K562 (cell line): Measurements from ENCODE around the gene NDC1. TPM values are rescaled to one million over a fixed set of nuclear protein-coding genes. Genes with fewer than 3 reads are reported as not detected.

Experiments
- CHAMP1 ChIP-seq: fragments of 450-650 bp; IDR thresholded peaks from 2 replicates; pipeline ENCODE4 v1.6.1; 2016; ENCODE audit warnings: mild to moderate bottlenecking
- EGR1 ChIP-seq: fragments of 450-650 bp; conservative IDR thresholded peaks from 2 replicates; pipeline ENCODE4 v1.6.1; 2017; ENCODE audit warnings: mild to moderate bottlenecking
- FOXA3 ChIP-seq, 2 experiments: fragments of 450-650 bp in 1 of 2; sonication (generic) in 1 of 2; formaldehyde crosslinking; IDR thresholded peaks in 1 of 2; conservative IDR thresholded peaks in 1 of 2; 2 replicates each; pipeline versions ENCODE4 v1.4.0 to v1.8.0; 2020 to 2022; ENCODE audit warnings: mild to moderate bottlenecking in 2 of 2, missing genetic modification reagents in 1 of 2
- KAT2B ChIP-seq: IDR thresholded peaks from one replicate; pipeline ENCODE4 v1.6.1; 2012; ENCODE audit warnings: low read depth, mild to moderate bottlenecking, control low read depth, inconsistent platforms, low read length, moderate library complexity
- PHB2 ChIP-seq: fragments of 450-650 bp; IDR thresholded peaks from 2 replicates; pipeline ENCODE4 v1.6.1; 2017; ENCODE audit warnings: low read depth
- RFX7 ChIP-seq: fragments of 250-450 bp; sonication (Bioruptor Pico); IDR thresholded peaks from 2 replicates; pipeline ENCODE4 v1.5.1; 2021; ENCODE audit warnings: mild to moderate bottlenecking
- polyA plus RNA-seq, 8 experiments: library from polyadenylated mRNA; depleted of rRNA in 4 of 8; stranded (reverse) in 5 of 8; unstranded in 3 of 8; fragments of >200 nt; fragmentation: Nextera tagmentation in 2 of 8; fragmentation: Illumina TruSeq in 1 of 8; extraction: Ambion mirVana in 2 of 8; extraction: Trizol in 1 of 8; gene quantifications; 2 replicates each; pipeline versions ENCODE4 v1.2.1 to v1.2.3, GENCODE V29; 2011 to 2014; ENCODE audit warnings: inconsistent platforms in 1 of 8, missing spikeins in 1 of 8
- total RNA-seq, 7 experiments: library from RNA; depleted of rRNA in 6 of 7; stranded (reverse); fragments of >200 nt in 6 of 7; fragmentation: Illumina TruSeq in 2 of 7; extraction: Trizol in 2 of 7; gene quantifications; 2 replicates each; pipeline versions ENCODE4 v1.2.1 to v1.2.3, GENCODE V29; 2011 to 2021; ENCODE audit warnings: low replicate concordance in 1 of 7
- TF ChIP-seq, protein P1 (sequence below): fragments of 450-650 bp; IDR thresholded peaks from 2 replicates; pipeline ENCODE4 v1.6.1; 2018; ENCODE audit not compliant: partially characterized antibody
- TF ChIP-seq, protein P2 (sequence below): fragments of 250-450 bp; sonication (Bioruptor Pico); IDR thresholded peaks from 2 replicates; pipeline ENCODE4 v1.6.1; 2021; ENCODE audit warnings: mild to moderate bottlenecking

The NDC1 gene
- total and polyA plus RNA-seq, 9 of the 15 experiments (the other 6 are each of a cell fraction or from before 2014, with no cell fraction given), result 26.9 to 102 (median 64.5) TPM

DNA sequence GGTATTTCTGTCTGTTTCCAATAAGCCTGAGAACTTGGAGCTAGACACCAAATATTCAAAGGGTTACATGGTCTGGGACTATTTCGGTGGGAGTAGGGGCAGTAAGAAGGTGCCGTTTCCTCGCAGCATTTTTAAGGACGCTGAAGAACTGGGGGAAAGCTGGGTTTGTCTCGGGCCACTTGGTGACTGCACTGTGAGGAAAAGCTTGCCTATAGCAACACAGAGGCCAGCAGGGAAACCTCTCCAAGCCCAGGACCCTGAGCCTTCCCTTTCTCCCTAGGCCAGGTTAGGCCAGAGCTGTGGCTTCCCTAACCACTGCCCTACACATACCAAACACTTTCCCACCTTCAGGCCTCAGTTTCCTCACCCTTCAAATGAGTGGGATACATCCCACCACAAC lies 102.4 kb downstream of the NDC1 start (continued):
- TF ChIP-seq FOXA3 (CRISPR knock-in tag; conservative IDR thresholded peaks at IDR 0.05 in 1 of 2, IDR thresholded peaks at IDR 0.05 in 1 of 2) (no peak), KAT2B (no peak), EGR1 (no peak), CHAMP1 (no peak), PHB2 (no peak), RFX7 (CRISPR knock-in tag) (no peak)
- TF ChIP-seq, protein P1, sequence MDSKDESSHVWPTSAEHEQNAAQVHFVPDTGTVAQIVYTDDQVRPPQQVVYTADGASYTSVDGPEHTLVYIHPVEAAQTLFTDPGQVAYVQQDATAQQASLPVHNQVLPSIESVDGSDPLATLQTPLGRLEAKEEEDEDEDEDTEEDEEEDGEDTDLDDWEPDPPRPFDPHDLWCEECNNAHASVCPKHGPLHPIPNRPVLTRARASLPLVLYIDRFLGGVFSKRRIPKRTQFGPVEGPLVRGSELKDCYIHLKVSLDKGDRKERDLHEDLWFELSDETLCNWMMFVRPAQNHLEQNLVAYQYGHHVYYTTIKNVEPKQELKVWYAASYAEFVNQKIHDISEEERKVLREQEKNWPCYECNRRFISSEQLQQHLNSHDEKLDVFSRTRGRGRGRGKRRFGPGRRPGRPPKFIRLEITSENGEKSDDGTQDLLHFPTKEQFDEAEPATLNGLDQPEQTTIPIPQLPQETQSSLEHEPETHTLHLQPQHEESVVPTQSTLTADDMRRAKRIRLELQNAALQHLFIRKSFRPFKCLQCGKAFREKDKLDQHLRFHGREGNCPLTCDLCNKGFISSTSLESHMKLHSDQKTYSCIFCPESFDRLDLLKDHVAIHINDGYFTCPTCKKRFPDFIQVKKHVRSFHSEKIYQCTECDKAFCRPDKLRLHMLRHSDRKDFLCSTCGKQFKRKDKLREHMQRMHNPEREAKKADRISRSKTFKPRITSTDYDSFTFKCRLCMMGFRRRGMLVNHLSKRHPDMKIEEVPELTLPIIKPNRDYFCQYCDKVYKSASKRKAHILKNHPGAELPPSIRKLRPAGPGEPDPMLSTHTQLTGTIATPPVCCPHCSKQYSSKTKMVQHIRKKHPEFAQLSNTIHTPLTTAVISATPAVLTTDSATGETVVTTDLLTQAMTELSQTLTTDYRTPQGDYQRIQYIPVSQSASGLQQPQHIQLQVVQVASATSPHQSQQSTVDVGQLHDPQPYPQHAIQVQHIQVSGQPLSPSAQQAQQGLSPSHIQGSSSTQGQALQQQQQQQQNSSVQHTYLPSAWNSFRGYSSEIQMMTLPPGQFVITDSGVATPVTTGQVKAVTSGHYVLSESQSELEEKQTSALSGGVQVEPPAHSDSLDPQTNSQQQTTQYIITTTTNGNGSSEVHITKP, result no peak
- TF ChIP-seq, protein P2, sequence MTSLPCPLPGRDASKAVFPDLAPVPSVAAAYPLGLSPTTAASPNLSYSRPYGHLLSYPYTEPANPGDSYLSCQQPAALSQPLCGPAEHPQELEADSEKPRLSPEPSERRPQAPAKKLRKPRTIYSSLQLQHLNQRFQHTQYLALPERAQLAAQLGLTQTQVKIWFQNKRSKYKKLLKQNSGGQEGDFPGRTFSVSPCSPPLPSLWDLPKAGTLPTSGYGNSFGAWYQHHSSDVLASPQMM, result no peak
